CD4-positive, alpha-beta T cell treated with Interleukin-17A for 1 hour (primary cell): ENCODE data around the gene STOML3.
A peak's percentile ranks its signal among the peaks of the same experiment; 100 is the strongest.
"Not testable (repeated sequence)": the region's sequence is repeated elsewhere in the genome, so short reads cannot be mapped to it uniquely, and the experiment has no call there.

Experiments used
- DNase-seq: peaks from one replicate; pipeline ENCODE4 v3.0.0-alpha.2; 2020

STOML3 gene

GRCh38 chr13:38990693-38991092 lies at the start of gene STOML3:
Gene STOML3, minus strand, starts transcription at chr13:38990831. Its CDS starts 110 bp downstream, at chr13:38990721.
- DNase-seq: no peak

- no peak for DNase-seq
Measured at GRCh38 chr13:39040206-39040605, 49.6 kb upstream of the STOML3 start.

GRCh38 chr13:39039041-39039440 lies 48.4 kb upstream of the STOML3 start:
- no peak for DNase-seq

GRCh38 chr13:39038569-39039030 lies 48.0 kb upstream of the STOML3 start:
- DNase-seq: peak; percentile 65

- DNase-seq: peak; percentile 90
Measured at GRCh38 chr13:39037880-39038568, 47.4 kb upstream of the STOML3 start, which contains the start of the genes NHLRC3 and PROSER1. Gene NHLRC3, plus strand, starts transcription at chr13:39038456. Its CDS starts 184 bp downstream, at chr13:39038640. Gene PROSER1, minus strand, starts transcription at chr13:39038089. Its CDS starts 847 bp downstream, at chr13:39037242.

- no peak for DNase-seq
Measured at GRCh38 chr13:39037410-39037879, 46.8 kb upstream of the STOML3 start.

- DNase-seq: peak; percentile 18
Measured at GRCh38 chr13:39036212-39036611, 45.6 kb upstream of the STOML3 start.

- DNase-seq: no peak
Measured at GRCh38 chr13:39035799-39036198, 45.2 kb upstream of the STOML3 start.

- DNase-seq: no peak
Measured at GRCh38 chr13:39035204-39035603, 44.6 kb upstream of the STOML3 start.

- no peak for DNase-seq
Measured at GRCh38 chr13:39034085-39034484, 43.5 kb upstream of the STOML3 start.

- DNase-seq: no peak
Measured at GRCh38 chr13:39032150-39032549, 41.5 kb upstream of the STOML3 start.

GRCh38 chr13:39025433-39025839 lies 34.8 kb upstream of the STOML3 start:
- DNase-seq: no peak

GRCh38 chr13:39023761-39024160 lies 33.1 kb upstream of the STOML3 start:
- no peak for DNase-seq

GRCh38 chr13:39023316-39023715 lies 32.7 kb upstream of the STOML3 start:
- no peak for DNase-seq

- DNase-seq: no peak
Measured at GRCh38 chr13:39020853-39021462, 30.3 kb upstream of the STOML3 start.

- DNase-seq: peak; percentile 32
Measured at GRCh38 chr13:39016787-39017186, 26.2 kb upstream of the STOML3 start.

GRCh38 chr13:39016087-39016486 lies 25.5 kb upstream of the STOML3 start:
- DNase-seq: no peak

- DNase-seq: no peak
Measured at GRCh38 chr13:39013462-39013861, 22.8 kb upstream of the STOML3 start.

- no peak for DNase-seq
Measured at GRCh38 chr13:39012608-39013007, 22.0 kb upstream of the STOML3 start.

GRCh38 chr13:39006371-39007111 lies 15.9 kb upstream of the STOML3 start:
- DNase-seq: not testable (repeated sequence)

GRCh38 chr13:38998739-38999138 lies 8.1 kb upstream of the STOML3 start:
- no peak for DNase-seq

- DNase-seq: no peak
Measured at GRCh38 chr13:38993381-38993780, 2.8 kb upstream of the STOML3 start.

- no peak for DNase-seq
Measured at GRCh38 chr13:38981096-38981495, 9.5 kb downstream of the STOML3 start.

- DNase-seq: no peak
Measured at GRCh38 chr13:38980750-38981078, 9.9 kb downstream of the STOML3 start.
